Measurements from ENCODE around the gene RAB26.

Gene RAB26

DNA sequence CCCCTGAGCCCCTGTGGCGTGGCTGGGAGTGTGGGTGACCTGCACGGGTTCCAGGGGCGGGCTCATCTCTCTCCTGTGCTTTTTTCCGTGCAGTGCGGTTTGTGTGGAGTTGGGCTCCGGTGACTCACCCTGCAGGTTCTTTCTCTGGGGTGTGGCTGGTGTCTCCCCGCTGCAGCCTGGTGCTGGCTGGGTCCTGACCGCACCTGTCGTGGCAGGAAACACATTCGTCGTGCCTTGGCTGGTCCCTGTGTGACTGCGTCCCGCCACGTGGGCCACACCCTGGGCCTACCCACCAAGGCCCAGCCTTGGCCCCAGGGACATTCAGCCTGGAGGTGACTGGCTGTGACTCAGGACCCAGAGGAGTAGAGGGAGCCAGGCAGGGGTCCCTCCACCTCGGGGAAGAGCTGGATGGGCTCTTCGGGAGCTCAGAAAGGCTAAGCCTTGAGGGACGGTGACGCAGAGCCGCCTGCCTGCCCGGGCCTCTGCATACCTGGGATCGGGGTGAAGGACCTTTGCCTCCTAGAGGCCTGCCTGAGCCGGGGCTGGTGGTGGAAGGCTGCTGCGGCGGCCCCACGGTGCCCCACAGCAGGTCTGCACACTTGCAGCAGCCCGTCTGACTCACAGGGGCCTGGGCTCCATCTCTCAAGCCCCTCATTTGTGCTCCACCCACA lies 14.9 kb downstream of the RAB26 start:
- DNase-seq = peak; percentile 19

DNA sequence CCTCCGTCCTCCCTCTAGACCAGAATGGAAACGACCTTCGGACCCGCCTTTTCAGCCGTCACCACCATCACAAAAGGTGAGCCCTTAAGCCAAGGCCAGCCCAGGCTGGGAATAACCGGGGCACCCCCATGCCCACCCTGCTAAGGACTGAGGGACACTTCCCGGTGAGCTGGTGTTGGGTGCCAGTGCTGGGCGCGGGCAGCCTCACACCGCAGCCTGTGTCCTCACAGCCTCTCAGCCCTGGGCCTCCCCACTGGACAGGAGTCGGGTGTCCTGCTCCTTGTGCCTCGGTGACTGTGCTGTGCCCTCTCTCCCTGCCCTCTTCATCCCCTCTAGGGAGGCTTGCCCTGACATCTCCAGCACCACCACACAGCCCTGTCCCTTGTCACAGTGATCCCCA lies 17.4 kb downstream of the RAB26 start:
- no peak for DNase-seq

DNA sequence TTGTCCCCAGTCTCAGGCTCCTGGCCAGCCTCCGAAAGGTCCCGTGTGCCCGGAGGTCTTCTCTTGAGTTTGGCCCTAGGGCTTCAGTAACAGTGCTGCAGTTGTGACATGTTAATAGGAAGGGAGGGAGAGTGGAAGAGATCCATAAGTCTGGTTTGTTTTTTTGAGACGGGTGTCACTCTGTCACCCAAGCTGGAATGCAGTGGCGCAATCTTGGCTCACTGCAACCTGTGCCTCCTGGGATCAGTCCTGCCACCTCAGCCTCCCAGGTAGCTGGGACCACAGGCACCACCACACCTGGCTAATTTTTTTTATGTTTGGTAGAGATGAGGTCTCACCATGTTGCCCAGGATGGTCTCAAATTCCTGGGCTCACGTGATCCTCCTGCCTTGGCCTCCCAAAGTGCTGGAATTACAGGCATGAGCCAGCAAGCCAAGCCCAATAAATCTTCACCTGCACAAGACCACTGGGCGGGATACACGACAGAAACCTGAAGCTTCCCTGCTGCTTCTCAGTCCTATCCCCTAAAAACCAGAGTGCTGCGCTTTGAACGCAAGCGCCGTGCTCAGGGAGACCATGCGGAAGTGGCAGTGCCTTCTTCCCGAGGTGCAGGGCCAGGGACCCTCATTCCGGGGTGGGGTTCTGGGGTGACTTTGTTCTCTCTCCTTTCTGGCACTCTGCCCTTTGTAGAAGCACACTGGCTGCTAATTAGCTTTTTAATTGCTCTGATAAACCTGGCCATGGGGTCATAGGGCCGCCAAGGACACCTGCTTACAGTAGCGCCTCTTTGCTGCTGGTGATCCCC lies 18.0 kb downstream of the RAB26 start:
- no peak for DNase-seq

DNA sequence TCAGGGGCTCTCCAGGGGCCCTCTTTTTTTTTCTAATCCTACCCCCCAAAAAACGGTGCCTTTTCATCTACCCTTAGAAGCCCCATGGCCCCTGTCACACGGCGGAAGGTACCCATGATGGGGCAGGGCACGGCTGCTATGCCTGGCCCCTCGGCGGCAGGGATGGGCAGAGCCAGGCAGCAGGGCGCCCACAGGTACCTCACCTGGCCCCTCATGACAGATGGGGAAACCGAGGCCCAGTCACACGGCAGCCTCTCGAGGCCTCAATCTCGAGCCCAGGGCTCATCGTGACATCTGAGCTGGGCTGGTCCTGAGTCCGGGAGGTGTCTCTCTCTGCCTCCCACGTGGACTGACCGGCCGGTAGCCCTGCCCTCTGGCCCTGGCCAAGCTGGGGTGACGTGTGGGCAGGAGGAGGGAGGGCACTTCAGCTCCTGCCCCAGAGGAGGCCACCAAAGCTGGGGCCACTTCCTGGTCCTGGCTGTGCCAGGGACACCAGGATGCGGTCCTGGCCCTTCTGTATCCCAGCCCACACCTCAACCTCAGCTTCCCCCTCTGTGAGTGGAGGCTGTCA lies 18.7 kb downstream of the RAB26 start:
- no peak for DNase-seq

DNA sequence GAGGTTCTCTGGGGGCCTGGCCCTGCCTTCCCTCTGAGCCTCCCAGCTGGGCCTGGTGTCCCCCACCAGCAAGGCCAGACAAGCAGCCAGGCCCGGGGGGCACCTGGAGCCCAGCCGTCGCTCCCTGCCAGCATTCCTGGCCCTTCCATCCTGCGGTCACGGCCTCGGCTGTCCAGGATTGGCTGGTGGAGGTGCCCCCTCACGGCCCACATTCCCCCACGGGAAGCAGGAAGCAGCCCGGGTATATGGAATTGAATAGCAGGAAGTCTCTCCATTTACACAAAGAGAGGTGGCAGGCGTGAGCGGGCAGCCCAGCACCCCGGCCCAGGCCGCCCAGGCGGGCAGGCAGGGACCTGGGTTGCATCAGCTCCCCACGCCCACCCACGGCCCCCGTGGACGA lies 21.7 kb downstream of the RAB26 start:
- DNase-seq = no peak

DNA sequence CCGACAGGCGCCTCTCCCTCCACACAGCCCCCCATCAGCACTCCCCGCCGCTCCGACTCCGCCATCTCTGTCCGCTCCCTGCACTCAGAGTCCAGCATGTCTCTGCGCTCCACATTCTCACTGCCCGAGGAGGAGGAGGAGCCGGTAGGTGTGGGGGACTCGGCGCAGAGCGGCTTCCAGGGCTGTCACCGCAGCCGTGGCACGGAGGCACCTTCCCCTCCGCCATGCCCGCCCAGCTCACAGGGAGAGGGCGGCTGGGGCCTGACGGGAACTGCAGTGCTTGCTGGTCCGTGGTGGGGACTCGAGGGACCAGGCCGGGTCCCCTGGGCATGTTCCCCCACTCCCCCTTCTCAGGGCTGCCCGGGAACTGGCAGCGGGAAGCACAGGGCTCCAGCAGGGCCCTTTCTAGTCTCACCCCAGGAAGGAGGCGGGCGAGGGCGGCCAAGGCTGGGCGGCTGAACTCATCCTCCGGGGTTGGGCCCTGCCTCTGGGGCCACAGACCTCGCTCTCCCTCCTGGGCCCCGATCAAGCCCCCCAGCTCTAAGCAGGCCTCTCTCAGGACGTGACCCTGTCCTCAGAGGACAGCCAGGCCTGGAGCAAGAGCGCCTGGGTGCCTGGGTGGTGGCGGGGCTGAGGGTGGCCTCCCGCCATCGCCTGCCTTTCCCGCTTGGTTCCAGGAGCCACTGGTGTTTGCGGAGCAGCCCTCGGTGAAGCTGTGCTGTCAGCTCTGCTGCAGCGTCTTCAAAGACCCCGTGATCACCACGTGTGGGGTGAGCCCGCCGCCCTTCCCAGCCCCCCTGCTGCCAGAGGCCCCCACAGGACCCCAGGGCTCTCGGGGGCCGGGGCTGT lies 22.4 kb downstream of the RAB26 start:
- DNase-seq = no peak

DNA sequence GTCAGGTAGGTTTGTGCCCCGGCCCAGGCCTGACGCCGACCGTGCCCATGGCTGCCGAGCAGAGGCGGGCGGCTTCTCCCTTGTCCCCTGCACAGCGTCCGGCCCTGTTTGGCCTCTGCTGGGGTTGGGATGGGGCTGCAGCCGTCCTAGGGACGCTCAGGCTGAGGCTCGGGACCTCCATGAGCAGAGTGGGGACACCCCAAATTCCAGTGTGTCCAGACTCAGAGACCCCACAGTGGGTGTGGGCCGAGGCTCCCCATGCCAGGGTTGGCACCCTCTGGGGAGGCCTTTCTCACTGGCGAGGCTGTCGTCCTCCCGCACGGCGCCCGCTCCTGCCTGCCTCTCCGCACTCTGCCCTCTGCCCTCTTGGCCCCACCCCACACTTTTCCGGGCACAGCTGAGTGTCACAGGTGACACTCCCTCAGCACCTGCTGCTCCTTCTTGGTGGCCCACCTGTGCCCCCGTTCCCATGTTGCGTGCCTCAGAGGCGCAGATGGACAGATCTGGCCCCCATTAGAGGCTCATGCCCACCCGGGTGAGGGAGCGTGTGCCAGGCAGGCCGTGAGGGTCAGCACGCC lies 23.3 kb downstream of the RAB26 start:
- no peak for DNase-seq

DNA sequence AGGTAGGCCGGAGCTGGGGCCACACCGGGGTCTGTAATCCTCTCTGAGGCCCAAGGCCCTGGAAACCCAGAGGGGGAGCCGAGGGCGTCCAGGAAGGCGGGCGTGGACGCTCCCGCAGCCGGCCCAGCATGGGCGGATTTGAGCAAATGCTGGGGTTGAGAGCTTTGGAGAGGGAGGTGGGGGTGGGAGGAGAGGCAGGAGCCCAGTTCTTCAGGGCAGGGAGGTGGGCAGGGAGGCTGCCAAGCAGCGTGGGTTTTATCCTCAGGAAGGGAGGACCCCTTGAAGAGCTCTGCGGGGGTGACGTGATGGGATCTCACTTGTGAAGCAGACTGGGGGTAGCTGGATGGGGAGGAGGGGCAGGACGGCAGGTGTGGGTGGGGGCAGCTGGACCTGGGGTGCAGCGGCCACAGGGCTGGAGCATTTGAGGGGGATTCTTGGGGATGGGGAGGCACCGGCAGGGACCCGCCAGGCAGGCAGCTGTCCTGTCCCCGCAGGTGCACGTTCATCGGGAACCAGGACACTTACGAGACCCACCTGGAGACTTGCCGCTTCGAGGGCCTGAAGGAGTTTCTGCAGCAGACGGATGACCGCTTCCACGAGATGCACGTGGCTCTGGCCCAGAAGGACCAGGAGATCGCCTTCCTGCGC lies 24.4 kb downstream of the RAB26 start:
- DNase-seq = no peak

DNA sequence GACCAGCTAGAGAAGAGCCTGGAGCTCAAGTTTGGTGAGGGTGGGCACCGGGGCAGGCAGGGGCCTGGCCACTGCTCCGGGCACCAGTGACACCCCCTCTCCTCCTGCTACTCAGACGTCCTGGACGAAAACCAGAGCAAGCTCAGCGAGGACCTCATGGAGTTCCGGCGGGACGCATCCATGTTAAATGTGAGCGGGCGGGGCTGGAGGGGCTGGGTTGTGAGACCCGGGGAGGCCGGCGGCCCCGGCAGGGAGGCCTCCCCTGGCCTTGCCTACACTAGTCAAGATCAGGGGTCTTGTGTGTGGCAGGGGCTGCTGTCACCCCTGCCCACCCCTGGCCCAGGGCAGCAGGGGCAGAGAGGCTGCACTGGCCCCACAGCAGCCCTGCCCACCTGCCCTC lies 24.9 kb downstream of the RAB26 start:
- DNase-seq = no peak

DNA sequence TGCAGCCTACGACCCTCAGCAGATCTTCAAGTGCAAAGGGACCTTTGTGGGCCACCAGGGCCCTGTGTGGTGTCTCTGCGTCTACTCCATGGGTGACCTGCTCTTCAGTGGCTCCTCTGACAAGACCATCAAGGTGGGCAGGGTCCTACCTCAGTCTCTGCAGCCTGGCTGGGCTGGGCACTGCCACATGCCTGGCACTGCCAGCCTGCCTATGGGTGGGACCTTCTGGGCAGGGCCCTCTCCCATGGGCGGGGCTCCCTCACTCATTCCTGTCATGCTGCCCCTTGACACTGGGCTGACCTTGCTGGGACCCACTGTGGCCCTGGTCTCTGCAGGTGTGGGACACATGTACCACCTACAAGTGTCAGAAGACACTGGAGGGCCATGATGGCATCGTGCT lies 25.5 kb downstream of the RAB26 start:
- DNase-seq = no peak

DNA sequence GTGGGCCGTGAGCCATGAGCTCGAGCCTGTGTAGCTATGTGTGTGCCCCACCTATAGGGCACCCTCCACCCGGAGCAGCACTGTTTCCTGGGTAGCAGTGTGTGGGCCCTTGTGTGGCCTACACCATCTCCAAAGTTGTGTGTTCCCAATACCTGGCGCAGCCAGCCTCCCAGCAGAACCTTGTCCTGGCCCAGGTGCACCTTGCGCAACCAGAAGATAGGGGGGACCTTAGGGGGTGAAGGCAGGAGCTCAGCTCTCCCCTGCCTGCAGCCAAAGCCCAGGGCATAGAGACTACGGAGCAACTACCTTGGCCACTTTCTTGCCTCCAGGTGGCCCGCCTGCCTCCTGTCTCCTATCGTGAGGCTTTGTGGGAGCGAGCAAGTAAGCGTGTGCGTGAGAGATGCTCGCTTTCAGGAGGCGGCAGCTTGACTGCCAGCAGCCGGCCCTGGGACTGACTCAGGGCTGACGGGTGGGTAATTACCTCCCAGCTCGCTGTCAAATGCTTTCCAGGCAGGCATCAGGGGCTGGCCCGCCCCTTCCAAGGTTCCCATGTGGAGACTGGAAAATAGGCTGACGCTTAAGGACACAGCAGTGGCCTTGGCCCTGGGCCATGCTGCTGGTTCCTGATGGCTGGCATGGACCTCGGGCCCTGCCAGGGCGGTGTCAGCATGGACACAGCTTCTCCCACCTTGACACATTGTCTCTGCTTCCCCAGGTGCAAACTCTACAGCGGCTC lies 26.1 kb downstream of the RAB26 start:
- DNase-seq = no peak

DNA sequence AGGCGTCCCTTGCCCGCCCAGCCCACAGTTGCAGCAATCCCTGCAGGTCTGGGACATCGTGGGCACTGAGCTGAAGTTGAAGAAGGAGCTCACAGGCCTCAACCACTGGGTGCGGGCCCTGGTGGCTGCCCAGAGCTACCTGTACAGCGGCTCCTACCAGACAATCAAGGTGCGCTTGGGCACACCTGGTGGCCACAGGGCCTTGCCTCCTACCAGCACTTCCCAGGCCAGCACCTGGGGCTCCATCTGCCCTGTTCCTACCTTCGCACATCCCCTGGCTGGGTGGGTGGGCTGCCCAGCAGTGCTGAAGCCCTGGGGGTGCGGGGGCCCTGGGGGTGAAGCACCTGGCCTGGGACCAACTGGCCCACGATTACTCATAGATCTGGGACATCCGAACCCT lies 27.0 kb downstream of the RAB26 start:
- no peak for DNase-seq

DNA sequence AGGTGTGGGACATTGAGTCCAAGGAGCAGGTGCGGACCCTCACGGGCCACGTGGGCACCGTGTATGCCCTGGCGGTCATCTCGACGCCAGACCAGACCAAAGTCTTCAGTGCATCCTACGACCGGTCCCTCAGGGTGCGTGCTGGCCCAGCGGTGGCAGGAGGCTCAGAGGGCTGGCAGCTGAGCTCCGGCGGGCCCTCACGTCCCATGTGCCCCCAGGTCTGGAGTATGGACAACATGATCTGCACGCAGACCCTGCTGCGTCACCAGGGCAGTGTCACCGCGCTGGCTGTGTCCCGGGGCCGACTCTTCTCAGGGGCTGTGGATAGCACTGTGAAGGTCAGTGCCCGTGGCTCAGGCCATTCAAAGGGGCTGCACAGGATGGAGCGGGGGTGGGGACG lies 27.6 kb downstream of the RAB26 start:
- DNase-seq = no peak

DNA sequence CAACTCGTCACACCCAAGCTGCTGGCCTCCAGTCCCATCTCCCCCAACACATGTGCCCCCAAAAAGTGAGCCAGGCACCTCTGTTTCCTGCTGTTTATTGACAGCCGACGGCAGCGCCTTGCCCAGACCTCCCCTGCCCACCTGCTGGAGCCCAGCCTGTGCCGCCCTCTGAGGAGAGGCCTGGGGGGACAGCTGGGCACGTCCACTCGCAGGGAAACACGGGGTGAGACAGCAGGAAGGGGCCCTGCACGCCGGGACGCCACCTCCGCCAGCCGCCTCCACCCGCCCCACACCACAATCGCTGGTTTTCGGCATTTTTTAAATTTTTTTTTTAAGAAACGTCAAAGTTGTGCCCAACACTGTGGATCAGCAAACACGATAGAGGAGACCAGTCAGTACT lies 28.7 kb downstream of the RAB26 start:
- DNase-seq = no peak

DNA sequence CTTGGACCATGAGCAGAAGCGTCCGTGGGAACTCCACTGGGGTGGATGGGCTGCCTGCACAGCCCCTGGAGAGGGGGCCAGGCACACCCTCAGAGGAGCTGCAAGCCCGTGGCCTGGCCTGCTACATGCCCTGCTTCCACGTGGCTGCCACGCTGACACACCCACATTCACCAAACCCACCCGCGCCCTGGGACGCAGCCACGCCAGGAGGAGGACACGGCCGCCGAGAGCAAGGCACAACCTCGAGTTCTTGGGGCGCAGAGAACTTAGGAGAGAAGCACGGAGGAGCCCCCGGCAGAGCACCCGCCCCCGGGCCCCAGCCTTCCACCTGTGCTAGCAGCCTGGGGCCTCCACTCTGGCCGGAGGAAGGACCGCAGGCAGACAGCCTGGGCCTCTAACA lies 29.1 kb downstream of the RAB26 start:
- DNase-seq = no peak

DNA sequence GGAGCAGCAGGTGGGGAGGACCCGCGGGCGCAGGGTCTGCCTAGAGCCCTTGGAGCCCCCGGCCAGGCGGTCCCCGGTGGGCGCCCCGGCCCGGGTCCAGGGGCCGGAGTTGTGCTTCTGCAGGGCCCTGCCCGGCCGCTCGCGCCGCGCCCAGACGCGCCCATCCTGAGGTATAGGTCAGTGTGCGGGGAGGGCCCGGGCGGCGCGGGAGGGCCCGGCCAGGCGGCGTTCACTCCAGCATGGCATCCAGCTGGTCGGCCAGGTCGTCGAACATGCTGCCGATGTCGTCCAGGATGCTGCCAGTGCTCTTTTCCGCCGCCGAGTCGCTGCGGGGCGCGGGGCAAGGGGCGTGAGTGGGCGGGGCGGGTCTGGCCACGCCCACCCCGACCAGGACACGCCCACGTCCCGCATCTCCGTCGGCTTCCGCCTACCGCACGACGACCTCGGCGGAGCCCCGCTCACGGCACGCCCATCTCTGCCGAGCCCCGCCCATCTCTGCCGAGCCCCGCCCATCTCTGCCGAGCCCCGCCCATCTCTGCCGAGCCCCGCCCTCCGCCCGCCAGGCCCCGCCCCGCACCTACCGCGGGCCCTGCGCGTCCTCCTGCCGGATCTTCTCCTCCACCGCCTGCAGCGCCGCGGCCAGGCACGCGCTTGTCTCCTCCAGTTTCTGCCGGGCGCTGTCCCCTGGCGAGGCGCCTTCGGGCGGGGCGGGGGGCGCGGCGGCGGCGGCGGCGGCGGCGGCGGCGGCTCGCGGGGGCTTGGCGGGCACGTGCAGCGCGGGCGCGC lies 30.1 kb downstream of the RAB26 start:
- peak; percentile 11 for DNase-seq

DNA sequence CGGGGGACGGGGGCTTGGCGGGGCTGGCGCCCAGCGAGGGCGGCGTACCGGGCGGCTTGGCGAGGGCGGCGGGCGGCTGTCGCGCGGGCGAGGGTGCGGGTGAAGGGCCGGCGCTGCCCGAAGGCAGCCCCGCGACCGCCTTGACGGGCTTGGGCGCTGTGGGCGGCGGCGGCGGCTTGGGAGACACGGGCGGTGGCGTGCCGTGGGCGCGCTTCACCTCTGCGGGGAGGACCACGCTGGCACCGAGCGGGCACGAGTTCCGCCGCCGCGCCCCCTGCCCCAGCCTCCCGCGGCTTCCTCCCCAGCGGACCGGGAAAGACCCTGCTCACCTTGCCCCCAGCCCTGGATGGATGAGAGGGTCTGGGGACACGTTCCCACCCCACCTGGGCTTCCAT lies 30.7 kb downstream of the RAB26 start:
- no peak for DNase-seq

DNA sequence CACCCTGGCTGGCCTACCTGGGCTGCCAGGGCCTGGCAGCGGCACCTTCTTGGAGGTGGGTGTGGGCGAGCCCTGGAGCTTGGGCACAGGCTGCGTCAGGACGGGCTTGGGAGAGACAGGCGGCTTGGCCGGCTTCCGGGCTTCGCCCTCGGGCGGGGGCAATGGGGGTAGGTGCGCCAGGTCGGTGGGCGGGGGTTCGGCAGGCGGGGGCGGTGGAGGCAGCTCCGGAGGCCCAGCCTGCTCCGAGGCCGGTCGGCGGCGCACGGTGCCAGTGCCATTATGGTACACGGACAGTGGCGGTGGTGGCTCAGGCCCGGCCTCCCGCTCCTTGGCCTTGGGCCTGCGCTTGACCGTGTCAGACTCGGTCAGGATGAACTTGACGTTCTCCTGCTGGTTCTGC lies 31.2 kb downstream of the RAB26 start:
- DNase-seq = no peak

DNA sequence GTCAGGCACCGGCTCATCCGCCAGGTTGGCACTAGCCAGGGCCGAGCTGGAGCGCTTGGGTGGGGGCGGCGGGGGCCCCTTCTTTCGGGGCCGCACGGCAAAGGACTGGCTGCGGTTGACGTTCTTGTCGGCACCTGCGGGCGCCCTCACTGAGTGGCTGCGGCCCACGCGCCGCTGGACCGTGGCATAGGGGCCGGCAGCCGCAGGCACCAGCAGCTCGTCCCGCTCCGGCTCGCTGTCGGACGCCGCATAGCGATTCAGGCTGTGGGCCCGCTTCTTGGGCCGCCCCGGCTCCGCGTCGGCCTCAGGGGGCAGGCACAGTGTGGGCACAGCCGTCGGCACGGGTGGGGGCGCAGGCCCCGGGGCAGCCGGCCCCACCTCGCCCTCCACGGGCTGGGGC lies 32.0 kb downstream of the RAB26 start:
- DNase-seq = no peak

DNA sequence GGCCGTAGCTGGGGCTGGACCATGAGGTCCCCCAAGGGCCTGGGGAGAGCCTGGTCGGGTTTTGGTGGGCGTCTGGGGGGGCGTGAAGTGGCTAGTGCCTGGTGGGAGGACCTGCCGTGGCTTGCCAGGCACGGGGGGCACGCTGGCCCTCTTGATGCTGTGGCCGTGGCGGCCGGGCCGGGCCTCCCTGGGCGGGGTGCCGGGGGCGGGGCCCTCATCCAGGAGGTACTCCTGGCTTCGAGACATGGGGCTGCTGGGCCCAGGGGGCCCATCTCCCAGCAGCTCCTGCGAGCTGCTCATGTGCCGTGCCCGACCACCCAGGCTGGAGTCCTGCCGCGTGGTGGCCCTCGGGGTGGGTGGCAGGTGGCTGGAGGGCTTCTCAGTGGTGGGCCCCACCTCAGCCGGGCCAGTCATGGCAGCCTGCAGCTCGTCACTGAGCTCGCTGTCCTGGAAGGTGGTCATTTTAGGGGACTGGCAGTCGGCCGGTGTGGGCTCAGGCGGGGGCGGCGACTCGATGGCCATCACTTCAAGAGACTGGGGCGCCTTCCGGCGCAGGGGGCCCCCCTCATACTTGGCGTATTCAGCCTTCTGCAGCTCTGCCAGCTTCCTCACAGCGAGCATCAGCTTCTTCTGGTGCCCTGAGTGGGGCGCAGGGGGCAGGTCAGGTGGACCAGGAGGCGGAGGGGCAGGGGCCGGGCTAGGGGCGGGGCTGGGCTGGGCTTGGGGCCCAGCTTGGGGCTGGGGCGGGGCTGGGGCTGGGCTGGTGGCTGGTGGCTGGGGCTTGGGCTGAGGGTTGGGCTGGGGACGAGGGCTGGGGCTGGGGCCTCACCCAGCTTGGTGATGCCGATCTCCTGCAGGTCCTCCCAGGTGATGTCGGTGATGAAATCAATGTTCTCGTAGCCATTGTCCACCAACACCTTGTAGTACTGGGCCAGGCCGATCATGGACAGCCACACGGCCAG lies 32.8 kb downstream of the RAB26 start:
- no peak for DNase-seq
